Metanephros (tissue), 2 donors: ENCODE data around the gene ZNF674. TPM values are rescaled to one million over a fixed set of nuclear protein-coding genes. Genes with fewer than 3 reads are reported as not detected.

Source experiments
- small RNA-seq: library from RNA; depleted of rRNA; stranded (forward); fragments of <200 nt; gene quantifications from one replicate; pipeline ENCODE3, GENCODE V24; 2014; ENCODE audit warnings: low replicate concordance
- total RNA-seq: library from RNA; depleted of rRNA; stranded (reverse); fragments of >200 nt; gene quantifications from one replicate; pipeline ENCODE4 v1.2.3, GENCODE V29; 2014

The ZNF674 gene
- 7.2 TPM for total RNA-seq

GRCh38 chrX:46545111-46546005 lies at the start of gene ZNF674:
TSS of gene ZNF674 (minus strand) at chrX:46545421. CDS start at chrX:46542087, 3,334 bp downstream.

GRCh38 chrX:46573331-46573891 lies 28.2 kb upstream of the ZNF674 start, which contains the start of gene CHST7:
TSS of gene CHST7 (plus strand) at chrX:46573765. CDS start at chrX:46573932, 167 bp downstream.

Small RNAs within 50 kb of the gene (small RNA-seq; reads per million reads assigned to genes)
- gene RF00017 (not detected), gene RNU6-50P (not detected)

Other genes with a start within 250 kb of the ZNF674 start
- gene CHST7, start 28.3 kb upstream of the ZNF674 start, total RNA-seq: 8.5 TPM
- gene SLC9A7, start 213.7 kb upstream of the ZNF674 start, total RNA-seq: 7.9 TPM